ENCODE results near the gene EEF1G. TPM values are rescaled to one million over a fixed set of nuclear protein-coding genes. Genes with fewer than 3 reads are reported as not detected.

Gene EEF1G
- total RNA-seq, 4 donors from 2014 or later = 1,003 to 1,250 (median 1,110) TPM

GRCh38 chr11:62542111-62542745, 31.5 kb downstream of the EEF1G start:
- 13 to 22% methylated on average over 6 of the region's 6 CpGs for WGBS, 2 donors
- Histone ChIP-seq H3K4me3 (peak overlapping the region; percentile 78 to 98 (median 88)), H3K27me3 (no peaks in the 10 kb centered on the region), H3K36me3 (no peaks in the 10 kb centered on the region), H3K9me3 (no peaks in the 10 kb centered on the region), H3K4me1 (peaks cover 0 to 71% (median 55%) of the 10 kb centered on the region in 4 donors), H3K27ac (peak overlapping the region; percentile 97 to 98 (median 98))
- no peak for TF ChIP-seq POLR2A (IDR thresholded peaks at IDR 0.05)
- TF ChIP-seq, protein P1, sequence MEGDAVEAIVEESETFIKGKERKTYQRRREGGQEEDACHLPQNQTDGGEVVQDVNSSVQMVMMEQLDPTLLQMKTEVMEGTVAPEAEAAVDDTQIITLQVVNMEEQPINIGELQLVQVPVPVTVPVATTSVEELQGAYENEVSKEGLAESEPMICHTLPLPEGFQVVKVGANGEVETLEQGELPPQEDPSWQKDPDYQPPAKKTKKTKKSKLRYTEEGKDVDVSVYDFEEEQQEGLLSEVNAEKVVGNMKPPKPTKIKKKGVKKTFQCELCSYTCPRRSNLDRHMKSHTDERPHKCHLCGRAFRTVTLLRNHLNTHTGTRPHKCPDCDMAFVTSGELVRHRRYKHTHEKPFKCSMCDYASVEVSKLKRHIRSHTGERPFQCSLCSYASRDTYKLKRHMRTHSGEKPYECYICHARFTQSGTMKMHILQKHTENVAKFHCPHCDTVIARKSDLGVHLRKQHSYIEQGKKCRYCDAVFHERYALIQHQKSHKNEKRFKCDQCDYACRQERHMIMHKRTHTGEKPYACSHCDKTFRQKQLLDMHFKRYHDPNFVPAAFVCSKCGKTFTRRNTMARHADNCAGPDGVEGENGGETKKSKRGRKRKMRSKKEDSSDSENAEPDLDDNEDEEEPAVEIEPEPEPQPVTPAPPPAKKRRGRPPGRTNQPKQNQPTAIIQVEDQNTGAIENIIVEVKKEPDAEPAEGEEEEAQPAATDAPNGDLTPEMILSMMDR (IDR thresholded peaks at IDR 0.05) = no peak
- TF ChIP-seq EP300 (IDR thresholded peaks at IDR 0.05) = no peak
- DNase-seq (ENCODE audit: low spot score in 2 of 2) = no peak

- Histone ChIP-seq H3K4me3 (peak overlapping the region; percentile 78 to 98 (median 88)), H3K36me3 (peaks cover 0 to 7% (median 0%) of the 10 kb centered on the region in 3 donors), H3K27me3 (no peaks in the 10 kb centered on the region), H3K27ac (peak overlapping the region; percentile 97 to 98 (median 98)), H3K4me1 (peaks cover 0 to 80% (median 67%) of the 10 kb centered on the region in 4 donors), H3K9me3 (no peaks in the 10 kb centered on the region)
- WGBS, 2 donors = 3 to 6% methylated on average over 16 of the region's 16 CpGs
- no peak for DNase-seq (ENCODE audit: low spot score in 2 of 2)
- TF ChIP-seq POLR2A (IDR thresholded peaks at IDR 0.05) = peak in 1 of 2 donors; percentile 11
- peak in 1 of 2 donors; percentile 39 for TF ChIP-seq EP300 (IDR thresholded peaks at IDR 0.05)
- TF ChIP-seq, protein P1 (IDR thresholded peaks at IDR 0.05) = no peak
Measured at GRCh38 chr11:62540804-62541701, 32.6 kb downstream of the EEF1G start.

- 10% methylated on average over 6 to 11 of the region's 13 CpGs for WGBS, 2 donors
- peaks cover 7 to 24% (median 12%) of the 10 kb centered on the region in 3 donors for H3K36me3 ChIP-seq
- peak overlapping the region; percentile 13 to 81 (median 54) for H3K4me3 ChIP-seq
- H3K4me1 ChIP-seq = peaks cover 0 to 83% (median 79%) of the 10 kb centered on the region in 4 donors
- no peaks in the 10 kb centered on the region for H3K9me3 ChIP-seq
- no peak for DNase-seq (ENCODE audit: low spot score in 2 of 2)
- TF ChIP-seq POLR2A (IDR thresholded peaks at IDR 0.05) = no peak
- peak in 1 of 2 donors; percentile 6 for TF ChIP-seq EP300 (IDR thresholded peaks at IDR 0.05)
- TF ChIP-seq, protein P1 (IDR thresholded peaks at IDR 0.05) = no peak
- peak overlapping the region; percentile 97 to 98 (median 98) for H3K27ac ChIP-seq
- no peaks in the 10 kb centered on the region for H3K27me3 ChIP-seq
Measured at GRCh38 chr11:62539238-62539925, 34.3 kb downstream of the EEF1G start.

DNA sequence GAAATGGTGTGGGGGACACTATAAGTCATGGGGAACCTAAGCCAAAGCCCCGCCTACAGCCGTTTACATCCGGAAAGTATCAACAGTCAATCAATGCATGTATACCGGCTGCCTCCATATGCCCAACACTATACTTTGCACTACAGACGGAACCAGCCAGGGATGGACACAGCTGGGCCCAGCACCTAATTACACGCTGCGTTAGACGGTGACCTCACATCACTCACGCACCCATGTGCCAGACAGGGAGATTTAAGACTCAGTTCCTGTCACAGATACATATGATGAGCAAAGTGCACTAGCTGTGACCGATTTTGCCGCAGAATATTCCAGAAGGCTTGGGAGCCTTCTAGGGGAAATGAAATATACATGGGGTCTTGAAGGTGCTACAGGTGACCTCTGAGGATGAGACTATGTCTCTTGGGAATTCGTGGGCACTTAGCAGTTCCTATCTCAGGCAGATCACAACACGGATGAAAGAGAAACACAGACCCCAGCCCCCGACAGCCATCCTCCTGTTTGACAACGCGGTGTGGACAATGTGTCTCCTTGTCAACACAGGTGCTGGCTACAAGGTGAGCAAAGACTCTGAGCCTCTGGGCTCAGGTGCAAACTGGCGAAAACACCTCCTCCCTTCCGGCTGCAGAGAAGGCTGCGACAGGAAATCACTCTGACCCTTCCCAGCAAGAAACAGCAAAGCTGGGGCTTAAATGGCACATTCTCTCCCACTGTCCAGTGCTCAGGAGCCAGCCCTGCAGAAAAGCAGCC, 35.0 kb downstream of the EEF1G start:
- H3K4me3 ChIP-seq = peak overlapping the region; percentile 13 to 81 (median 54)
- peaks cover 0 to 90% (median 76%) of the 10 kb centered on the region in 4 donors for H3K4me1 ChIP-seq
- peak overlapping the region; percentile 97 to 98 (median 98) for H3K27ac ChIP-seq

More for the DNA sequence above, 35.0 kb downstream of the EEF1G start:
- Histone ChIP-seq H3K27me3 (no peaks in the 10 kb centered on the region), H3K36me3 (peaks cover 7 to 31% (median 20%) of the 10 kb centered on the region in 3 donors), H3K9me3 (no peaks in the 10 kb centered on the region)
- WGBS, 2 donors = 46 to 64% methylated on average over 16 to 19 of the region's 19 CpGs
- TF ChIP-seq EP300 (IDR thresholded peaks at IDR 0.05) = no peak
- TF ChIP-seq, protein P1 (IDR thresholded peaks at IDR 0.05) = no peak
- no peak for TF ChIP-seq POLR2A (IDR thresholded peaks at IDR 0.05)
- DNase-seq (ENCODE audit: low spot score in 2 of 2) = no peak
